Skin epidermis (tissue), 12 donors: ENCODE measurements around the gene REXO5.
"Not testable (repeated sequence)": the region's sequence is repeated elsewhere in the genome, so short reads cannot be mapped to it uniquely, and the experiment has no call there.

Experiments
- H3K27ac ChIP-seq, 21 experiments: fragments of 200-600 bp; sonication (generic) in 11 of 21; one replicate each; pipeline ENCODE4 v1.5.0; 2020; ENCODE audit warnings: mild to moderate bottlenecking in 3 of 21, inconsistent platforms in 2 of 21, moderate library complexity in 2 of 21
- H3K4me3 ChIP-seq, 7 experiments: fragments of 200-600 bp; sonication (generic) in 2 of 7; one replicate each; pipeline ENCODE4 v1.5.0; 2020; ENCODE audit warnings: inconsistent platforms in 2 of 7, mild to moderate bottlenecking in 2 of 7, moderate library complexity in 1 of 7

The REXO5 gene

DNA sequence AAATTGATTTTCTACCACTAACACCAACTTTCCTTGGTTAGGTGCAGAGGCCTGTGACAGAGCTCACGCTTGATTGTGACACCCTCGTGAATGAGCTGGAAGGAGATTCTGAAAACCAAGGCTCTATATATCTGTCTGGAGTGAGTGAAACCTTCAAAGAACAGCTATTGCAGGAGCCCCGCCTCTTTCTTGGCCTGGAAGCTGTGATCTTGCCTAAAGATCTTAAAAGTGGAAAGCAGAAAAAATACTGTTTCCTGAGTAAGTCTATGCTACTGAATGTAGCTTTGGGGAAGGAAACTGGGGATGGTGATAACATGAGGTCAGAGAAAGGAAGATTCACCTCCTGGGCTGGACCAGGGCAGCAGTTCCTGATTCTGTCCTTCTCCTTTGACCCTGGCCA, 38.3 kb downstream of the REXO5 start:
- Histone ChIP-seq H3K27ac (peak overlapping the region in 1 of 21 experiments; percentile 39), H3K4me3 (no peak overlapping the region)

DNA sequence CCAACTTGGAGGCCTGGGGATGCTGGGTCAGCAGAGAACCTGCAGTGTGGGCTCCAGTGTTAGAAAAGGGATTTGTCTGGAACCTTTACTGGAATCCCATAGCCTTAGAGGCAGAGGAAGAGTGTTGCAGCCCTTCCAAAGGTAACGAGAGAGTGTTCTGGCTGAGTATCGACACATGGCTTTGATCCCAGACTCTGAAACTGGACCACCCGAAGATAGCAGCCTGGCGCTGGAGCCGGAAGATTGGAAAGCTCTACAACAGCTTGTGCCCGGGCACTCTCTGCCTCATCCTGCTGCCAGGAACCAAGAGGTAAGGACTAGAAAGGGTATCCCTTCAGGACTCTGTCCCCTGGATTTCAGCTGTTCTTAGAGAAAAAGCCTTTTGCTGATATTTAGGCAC, 39.7 kb downstream of the REXO5 start:
- Histone ChIP-seq H3K27ac (peak overlapping the region in 1 of 21 experiments; percentile 7), H3K4me3 (no peak overlapping the region)

DNA sequence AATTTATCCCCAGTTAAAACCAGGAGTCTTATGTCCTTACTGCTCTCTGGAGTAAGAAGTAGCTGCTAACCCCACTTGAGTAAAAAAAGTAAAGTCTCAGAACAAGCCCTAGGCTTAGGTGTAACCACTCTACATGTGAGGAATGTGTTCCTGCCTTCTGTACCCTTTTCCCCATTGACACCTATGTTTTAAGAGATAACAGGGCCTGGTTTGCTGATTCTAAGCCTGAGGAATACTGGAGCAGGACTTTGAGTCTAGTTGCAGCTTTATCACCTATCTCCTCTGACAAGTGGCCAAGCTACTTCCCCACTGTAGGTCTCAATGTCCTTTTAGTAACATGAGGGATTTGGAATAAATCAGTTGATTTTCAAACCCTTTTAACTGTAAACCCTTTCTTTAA, 40.2 kb downstream of the REXO5 start:
- no peak overlapping the region for H3K27ac ChIP-seq
- no peak overlapping the region for H3K4me3 ChIP-seq

DNA sequence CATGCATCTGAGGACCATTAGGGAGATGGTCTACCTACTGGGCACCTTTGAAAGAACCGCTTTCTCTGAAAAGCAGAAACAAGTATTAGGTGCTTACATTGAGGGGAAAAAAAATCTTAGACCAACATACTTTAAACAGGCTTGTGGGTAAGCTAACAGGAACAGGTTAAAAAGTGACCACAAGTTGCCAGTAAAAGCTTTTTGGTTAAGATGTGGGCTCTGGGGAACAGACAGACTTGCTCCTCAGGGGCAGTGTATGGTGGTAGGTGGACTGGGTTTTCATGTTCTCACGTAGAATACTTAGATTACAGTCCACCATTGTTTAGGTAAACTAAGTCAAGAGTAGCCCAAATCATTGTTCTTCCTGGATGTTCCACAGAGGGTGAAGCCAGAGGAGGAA, 41.2 kb downstream of the REXO5 start:
- no peak overlapping the region for H3K4me3 ChIP-seq
- H3K27ac ChIP-seq, result no peak overlapping the region

DNA sequence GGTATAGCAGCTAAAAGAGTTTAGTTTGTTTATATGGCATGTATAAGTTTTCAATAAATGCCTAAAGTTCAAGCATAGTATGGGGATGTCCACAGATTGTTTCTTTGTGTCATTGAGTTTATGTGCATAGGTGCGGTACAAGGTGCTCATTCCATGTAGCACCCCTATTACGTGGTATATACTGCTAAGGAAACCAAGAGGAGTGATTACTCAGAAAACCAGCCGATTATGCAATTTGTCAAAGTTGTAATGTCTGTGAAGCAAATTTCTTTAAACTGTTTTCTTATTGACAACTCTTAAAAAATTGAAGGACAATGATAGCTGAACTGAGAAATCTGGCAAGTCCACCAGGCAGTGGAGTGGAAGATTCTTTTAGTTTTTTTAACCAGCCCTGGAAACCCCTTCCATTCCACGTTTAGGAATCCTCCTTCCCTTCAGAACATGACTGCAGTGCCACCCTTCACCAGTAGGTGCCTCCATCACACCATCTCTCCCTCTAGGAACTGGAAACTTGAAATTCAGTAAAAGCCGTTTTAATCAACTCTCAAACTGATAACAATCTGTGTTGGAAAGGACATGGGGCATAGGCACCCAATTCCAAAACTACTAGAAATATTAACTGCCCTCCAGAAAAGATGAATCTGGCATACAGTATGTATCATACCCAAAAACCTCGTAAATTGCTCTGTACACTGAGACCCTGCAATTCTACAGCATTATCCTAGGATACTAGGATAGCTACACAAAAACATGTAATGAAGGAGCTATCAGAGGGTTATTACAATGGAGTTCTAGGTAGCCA, 43.5 kb downstream of the REXO5 start:
- no peak overlapping the region for H3K4me3 ChIP-seq

DNA sequence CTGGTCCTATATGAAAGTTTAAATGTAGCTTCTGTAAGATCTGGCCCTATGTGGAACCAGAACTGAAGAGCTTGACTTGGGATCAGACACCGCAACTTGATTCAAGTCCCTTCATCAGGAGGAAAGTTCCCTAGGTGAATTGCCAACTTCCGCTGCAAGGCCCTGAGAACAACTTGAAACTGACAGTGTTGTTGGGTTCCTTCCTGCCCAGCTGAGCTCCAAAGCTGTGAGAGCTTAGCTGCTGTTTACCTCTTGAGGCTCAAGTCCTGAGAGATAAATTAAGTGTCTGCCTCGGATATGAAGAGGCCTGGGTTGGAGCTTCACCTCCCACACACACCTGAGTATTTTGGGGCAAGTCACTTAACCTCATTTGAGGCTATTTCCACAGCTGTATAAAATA, 44.7 kb downstream of the REXO5 start:
- Histone ChIP-seq H3K27ac (peak overlapping the region in 19 of 21 experiments; percentile 3 to 85 (median 64)), H3K4me3 (no peak overlapping the region)

More for the DNA sequence above, 43.5 kb downstream of the REXO5 start:
- peak overlapping the region in 8 of 21 experiments; percentile 3 to 85 (median 48) for H3K27ac ChIP-seq

DNA sequence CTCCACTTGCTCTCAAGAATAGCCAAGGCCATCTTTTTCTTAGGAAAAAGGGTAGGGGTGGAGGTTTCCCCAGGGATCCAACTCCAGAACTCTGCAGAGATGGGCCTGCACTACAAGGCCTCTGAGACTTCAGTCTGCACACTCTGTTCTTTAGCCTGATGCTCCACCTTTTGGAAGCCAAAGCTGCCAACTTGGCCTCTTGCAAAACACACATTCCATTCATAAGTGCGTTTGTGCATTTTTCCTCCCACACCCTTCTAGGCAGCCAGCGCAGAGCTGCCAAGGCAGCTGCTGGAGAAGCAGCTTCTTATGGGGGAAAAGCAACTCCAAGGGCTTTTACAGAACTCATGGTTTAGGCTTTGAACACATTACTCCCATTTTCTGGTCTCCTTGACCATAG, 45.3 kb downstream of the REXO5 start:
- Histone ChIP-seq H3K27ac (peak overlapping the region in 17 of 21 experiments; percentile 3 to 85 (median 66)), H3K4me3 (no peak overlapping the region)

DNA sequence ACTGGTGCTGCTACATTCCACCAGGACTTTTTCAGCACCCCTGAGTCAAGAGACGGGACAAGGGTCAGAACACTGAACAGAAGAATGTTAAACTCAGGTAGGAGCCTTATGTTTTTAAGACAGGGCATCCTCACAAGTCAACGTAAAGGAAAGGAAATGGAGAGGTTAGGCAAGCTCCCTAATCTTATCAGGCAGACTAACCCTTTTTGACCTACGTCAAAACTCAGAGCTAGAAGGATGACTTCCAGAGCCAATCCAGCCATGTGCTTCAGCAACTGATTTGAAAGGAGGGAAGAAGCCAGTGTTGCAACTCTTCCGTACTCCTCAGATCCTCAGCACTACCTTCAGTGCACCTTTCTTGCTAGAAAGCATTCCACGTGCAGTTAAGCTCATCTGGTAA, 46.8 kb downstream of the REXO5 start:
- Histone ChIP-seq H3K4me3 (no peak overlapping the region), H3K27ac (peak overlapping the region in 8 of 21 experiments; percentile 6 to 85 (median 18))

DNA sequence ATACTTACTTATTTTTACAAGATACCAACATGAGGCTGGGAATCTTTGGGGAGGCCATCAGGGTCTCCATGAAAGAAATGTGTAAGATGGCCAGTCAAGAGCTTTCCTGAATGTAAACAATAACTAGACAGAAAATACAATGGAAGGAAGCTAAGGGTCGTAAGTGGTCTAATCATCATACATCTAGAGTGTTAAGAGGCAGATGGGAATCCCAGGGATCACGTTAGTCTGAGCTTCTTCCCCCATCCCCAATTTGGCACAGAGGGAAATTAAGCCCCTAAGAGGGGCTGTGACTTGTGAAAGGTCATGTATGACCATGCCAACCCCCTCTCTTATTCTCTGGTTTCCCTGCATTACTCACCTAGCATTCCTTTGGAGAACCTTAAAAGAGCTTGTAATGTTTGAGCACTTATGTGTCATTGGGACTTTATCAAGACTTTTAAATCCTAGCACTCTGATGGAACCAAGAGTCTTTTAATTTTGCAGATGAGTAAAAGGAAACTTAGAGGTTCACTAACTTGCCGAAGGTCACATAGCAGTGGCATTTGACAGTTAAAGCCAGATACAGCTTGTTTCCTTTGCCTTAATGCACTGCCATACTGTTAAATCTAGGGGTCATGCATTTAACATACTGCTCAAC, 47.8 kb downstream of the REXO5 start:
- Histone ChIP-seq H3K4me3 (no peak overlapping the region), H3K27ac (peak overlapping the region in 5 of 21 experiments; percentile 18 to 81 (median 27))

DNA sequence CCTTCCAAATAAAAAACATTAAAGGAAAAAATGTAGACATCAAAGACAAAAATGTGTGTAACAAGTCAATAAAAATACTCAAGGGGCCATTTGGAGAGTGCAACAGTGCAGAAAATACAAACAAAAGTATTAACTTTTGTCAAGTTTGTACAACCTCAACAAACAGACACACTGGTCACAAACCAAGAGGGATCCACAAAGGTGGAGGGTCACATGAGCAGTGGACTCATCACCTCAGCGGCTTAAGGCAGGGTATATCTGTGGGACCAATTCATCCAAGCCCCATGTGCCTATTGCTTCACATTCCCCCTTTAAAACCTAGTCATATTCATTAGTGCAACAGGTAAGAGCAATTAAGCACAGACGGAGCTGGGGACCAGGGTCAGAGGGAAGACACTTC, 48.6 kb downstream of the REXO5 start:
- no peak overlapping the region for H3K27ac ChIP-seq
- H3K4me3 ChIP-seq, result no peak overlapping the region

DNA sequence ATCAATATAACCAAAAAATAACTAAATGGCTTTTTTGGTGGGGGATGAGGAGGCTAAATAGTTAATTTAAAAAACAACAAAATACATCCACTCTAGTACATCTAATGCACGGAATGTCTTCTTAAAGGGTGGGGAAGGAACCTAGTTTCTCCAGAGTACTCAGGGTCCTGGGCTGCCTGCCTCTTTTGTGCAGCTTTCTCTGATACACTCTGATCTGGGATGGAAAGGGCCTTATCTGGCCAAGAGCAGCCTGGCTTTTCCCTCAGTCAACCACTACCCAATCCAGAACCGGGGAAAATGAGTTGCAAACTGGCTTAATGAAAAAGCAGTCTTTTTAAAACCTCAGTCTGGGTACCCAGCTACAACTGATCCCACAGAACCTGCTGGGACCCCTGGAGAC, 51.0 kb downstream of the REXO5 start:
- Histone ChIP-seq H3K4me3 (no peak overlapping the region), H3K27ac (no peak overlapping the region)

DNA sequence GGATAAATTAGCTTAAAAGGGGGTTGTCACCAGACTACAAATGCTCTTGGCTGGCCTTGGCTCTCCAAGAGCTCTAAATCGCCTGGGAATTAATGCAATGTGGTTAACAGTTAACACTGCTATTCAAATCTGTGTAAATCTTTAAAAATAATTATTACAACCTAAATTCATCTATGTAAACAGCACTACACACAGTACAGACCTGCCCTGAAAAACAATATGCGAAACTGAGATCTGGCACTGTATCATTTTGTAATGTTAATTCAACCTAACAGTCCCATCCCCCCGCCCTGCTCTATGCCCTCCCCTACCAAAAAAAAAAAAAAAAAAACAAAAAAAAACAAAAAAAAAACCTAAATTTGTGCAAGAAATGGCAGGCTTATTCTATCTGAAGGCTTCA, 52.9 kb downstream of the REXO5 start:
- Histone ChIP-seq H3K27ac (no peak overlapping the region), H3K4me3 (no peak overlapping the region)

DNA sequence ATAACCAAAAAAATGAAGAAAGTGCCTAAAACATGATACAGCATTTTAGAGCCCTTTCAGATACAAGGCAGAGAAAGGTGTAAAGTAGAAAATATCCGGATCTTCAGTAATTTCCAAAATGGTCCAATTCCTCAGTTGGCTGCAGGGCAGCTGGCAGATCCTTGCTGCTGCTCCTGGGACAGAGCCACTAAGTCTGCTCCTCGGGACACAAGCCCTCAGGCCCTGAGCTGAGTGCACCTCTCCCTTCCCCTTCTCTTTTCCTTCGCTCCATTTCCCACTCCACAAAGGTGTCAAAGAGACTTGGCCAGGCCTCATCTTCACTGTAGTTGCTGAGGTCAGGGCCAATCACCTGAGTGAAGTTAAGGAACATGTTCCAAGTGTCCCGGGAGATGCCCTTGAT, 53.4 kb downstream of the REXO5 start:
- Histone ChIP-seq H3K4me3 (no peak overlapping the region), H3K27ac (peak overlapping the region in 2 of 21 experiments; percentile 19 to 30)

DNA sequence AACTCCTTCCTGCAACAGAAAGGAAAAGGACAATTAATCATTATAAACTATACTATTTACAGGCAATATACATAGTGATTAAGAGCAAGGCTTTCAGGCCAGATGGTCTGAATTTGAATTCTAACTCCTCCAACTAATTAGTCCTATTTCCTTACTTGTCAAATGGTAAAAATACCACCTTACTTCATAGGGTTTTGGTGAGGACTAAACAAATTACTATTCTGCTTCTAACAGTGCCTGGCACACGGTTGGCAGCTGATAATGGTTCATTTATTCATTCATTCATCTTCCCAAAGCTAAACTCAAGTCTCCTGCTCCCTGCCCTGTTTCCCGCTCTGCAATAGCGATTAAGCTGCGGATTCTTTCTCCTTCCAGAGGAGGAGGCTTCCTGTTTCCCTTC, 54.0 kb downstream of the REXO5 start:
- Histone ChIP-seq H3K4me3 (no peak overlapping the region), H3K27ac (peak overlapping the region in 2 of 21 experiments; percentile 2 to 30)

DNA sequence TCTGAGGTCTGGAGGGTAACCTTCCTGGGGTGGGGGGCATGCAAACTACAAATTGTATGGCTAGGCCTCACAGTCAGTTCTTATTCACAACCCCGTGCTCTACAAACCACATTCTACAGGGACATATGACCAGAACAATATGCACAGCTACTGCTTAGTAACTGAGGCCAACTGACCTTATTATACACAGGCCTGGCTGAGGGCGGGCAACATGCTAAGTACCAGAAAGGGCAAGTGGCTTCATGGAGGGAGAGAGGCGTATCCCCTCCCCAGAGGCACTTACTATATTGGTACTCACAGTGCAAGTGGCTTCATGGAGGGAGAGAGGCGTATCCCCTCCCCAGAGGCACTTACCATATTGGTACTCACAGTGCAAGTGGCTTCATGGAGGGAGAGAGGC, 54.7 kb downstream of the REXO5 start:
- H3K27ac ChIP-seq, result peak overlapping the region in 1 of 21 experiments; percentile 6
- H3K4me3 ChIP-seq, result not testable (repeated sequence)

DNA sequence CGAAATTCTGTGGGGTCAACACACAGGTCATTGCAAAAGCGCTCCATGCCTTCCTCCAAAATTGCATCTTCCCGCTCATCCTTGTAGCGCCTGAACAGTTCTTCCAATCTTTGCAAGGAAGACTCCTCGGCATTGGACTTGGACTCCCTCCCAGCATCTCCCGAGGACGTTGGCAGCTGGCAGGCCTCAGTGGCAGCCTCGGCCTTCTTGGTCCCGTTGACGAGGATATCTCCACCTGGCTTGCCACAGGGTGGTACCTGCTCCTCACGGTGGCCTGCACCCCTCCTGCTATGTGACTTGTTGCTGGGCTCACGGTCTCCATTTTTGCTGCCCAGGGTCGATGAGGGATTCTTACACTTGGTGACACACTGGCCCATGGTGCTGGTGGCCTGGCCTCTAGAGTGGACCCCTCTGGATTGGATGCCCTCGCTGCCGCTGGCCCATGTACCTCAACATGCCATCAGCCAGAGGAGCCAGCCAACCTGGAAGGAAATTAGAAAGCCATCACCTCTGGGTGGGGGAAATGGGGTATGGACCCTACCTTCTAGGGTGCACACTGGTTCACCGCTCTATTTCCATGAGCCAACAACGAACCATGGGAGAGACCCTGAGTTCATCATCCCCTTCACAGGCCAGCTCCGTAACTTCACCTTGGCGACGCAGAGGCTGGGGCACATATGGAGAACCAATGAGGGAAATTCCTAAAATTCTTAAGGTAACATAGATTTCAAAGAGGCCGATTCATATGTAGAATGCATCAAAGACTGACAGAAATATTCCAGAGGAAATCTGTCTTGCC, 56.0 kb downstream of the REXO5 start:
- H3K4me3 ChIP-seq, result no peak overlapping the region

DNA sequence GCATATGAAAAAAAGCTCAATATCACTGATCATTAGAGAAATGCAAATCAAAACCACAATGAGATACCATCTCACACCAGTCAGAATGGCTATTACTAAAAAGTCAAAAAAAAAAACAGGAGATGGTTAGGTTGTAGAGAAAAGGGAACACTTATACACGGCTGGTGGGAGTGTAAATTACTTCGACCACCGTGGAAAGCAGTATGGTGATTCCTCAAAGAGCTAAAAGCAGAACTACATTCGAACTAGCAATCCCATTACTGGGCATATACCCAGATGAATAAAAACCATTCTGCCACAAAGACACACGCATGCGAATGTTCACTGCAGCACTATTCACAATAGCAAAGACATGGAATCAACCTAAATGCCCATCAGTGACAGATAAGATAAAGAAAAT, 58.0 kb downstream of the REXO5 start:
- H3K4me3 ChIP-seq, result not testable (repeated sequence)
- H3K27ac ChIP-seq, result peak overlapping the region in 3 of 21 experiments; percentile 9 to 83 (median 83)

More for the DNA sequence above, 56.0 kb downstream of the REXO5 start:
- H3K27ac ChIP-seq, result peak overlapping the region in 1 of 21 experiments; percentile 36

DNA sequence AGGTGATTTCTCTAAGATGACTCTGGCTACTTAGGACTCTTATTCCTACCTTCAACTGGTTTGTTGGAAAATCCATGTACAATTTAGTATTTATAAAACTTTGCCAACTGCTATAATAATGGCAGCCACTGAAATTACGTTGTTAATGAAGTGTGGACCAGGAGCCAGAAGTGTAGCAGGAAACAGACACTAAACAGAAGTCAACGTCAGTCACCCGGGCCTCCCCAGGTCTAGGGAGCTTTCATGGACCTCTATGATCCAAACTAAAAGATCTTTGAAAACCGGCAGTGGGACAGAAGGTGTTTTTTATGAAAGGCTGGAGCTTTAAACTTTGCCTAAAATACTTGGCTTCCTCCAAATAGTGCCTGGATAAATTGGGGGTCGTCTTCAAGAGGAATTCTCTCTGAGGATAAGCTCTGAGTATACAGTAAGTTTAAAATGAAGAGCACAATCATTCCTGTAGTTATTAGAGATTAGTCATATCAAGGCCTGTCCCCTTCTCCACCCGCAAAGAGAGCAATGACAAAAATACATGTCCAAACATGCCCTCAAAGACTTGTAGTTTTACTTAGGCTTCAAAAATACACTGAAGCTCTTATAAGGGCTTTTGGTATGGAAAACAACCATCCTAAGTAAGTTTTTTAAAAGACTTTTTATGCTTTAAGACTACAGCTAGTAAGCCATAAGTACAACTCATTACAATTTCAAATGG, 59.2 kb downstream of the REXO5 start:
- H3K27ac ChIP-seq, result peak overlapping the region in 20 of 21 experiments; percentile 63 to 87 (median 78)
- no peak overlapping the region for H3K4me3 ChIP-seq

DNA sequence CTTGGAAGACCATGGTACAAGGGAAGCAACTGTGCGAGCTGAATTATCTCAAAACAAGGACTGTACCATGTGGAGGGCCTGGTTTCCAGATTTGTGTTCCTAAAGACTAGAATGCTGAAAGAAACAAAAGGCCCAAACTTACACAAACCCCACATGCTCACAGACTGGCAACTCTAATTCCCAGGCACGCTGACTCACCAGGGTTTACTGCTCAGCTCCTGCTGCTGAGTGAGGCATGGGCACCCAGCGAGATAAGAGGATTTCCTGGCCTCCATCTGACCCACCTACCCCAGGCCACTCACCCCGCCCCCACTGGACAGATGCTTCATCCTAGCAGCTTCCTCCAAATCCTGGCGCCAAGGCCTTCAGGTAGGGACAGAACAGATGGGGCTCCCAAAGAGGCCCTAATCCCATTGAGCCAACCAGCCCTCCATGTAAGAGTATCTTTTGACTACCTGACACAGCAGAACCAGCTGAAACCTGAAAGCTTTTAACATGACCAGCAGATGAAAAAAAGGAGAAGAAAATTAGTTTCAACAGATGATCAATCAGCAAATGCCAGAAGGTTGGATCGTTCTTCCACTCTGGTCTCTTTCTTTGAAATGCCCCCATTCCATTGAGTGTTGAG, 59.9 kb downstream of the REXO5 start:
- H3K27ac ChIP-seq, result peak overlapping the region in 20 of 21 experiments; percentile 63 to 87 (median 78)

More for the DNA sequence above, 59.9 kb downstream of the REXO5 start:
- H3K4me3 ChIP-seq, result no peak overlapping the region
